Activated CD4-positive, alpha-beta T cell treated with anti-CD3 and anti-CD28 coated beads, Interleukin-2, amount 50 U/mL, for 4 hours (primary cell): Measurements from ENCODE around the gene ERLIN1.

Source experiments
- DNase-seq, 2 experiments: peaks; one replicate each; pipeline ENCODE4 v3.0.0-alpha.2; 2020

Gene ERLIN1

GRCh38 chr10:100185364-100186252 is at the start of gene ERLIN1:
Gene ERLIN1 (minus strand): TSS chr10:100186029. CDS start chr10:100185626, 403 bp downstream.
- peak; percentile 90 to 92 for DNase-seq

- DNase-seq, result no peak
Observed at GRCh38 chr10:100232101-100232500, 46.3 kb upstream of the ERLIN1 start.

- DNase-seq, result no peak
Observed at GRCh38 chr10:100229819-100230422, 44.1 kb upstream of the ERLIN1 start.

GRCh38 chr10:100223879-100224278 is 38.0 kb upstream of the ERLIN1 start:
- no peak for DNase-seq

GRCh38 chr10:100222529-100222928 is 36.7 kb upstream of the ERLIN1 start:
- no peak for DNase-seq

GRCh38 chr10:100216006-100216405 is 30.2 kb upstream of the ERLIN1 start:
- DNase-seq, result no peak

GRCh38 chr10:100209303-100209702 is 23.5 kb upstream of the ERLIN1 start:
- DNase-seq, result no peak

GRCh38 chr10:100208276-100208675 is 22.4 kb upstream of the ERLIN1 start:
- DNase-seq, result no peak

- no peak for DNase-seq
Observed at GRCh38 chr10:100204370-100204769, 18.5 kb upstream of the ERLIN1 start.

- no peak for DNase-seq
Observed at GRCh38 chr10:100201549-100201948, 15.7 kb upstream of the ERLIN1 start.

GRCh38 chr10:100194711-100195110 is 8.9 kb upstream of the ERLIN1 start:
- DNase-seq, result no peak

GRCh38 chr10:100192350-100192749 is 6.5 kb upstream of the ERLIN1 start:
- no peak for DNase-seq

- DNase-seq, result peak in 1 of 2 experiments; percentile 6
Observed at GRCh38 chr10:100186253-100187212, 704 bp upstream of the ERLIN1 start.

- no peak for DNase-seq
Observed at GRCh38 chr10:100184840-100185239, 989 bp downstream of the ERLIN1 start.

- no peak for DNase-seq
Observed at GRCh38 chr10:100184426-100184825, 1.4 kb downstream of the ERLIN1 start.

GRCh38 chr10:100183481-100183880 is 2.3 kb downstream of the ERLIN1 start:
- no peak for DNase-seq

- DNase-seq, result no peak
Observed at GRCh38 chr10:100182908-100183307, 2.9 kb downstream of the ERLIN1 start.

GRCh38 chr10:100182281-100182680 is 3.5 kb downstream of the ERLIN1 start:
- no peak for DNase-seq

- DNase-seq, result no peak
Observed at GRCh38 chr10:100175875-100176274, 10.0 kb downstream of the ERLIN1 start.

GRCh38 chr10:100174699-100175677 is 10.8 kb downstream of the ERLIN1 start:
- no peak for DNase-seq

GRCh38 chr10:100173035-100173434 is 12.8 kb downstream of the ERLIN1 start:
- DNase-seq, result no peak

GRCh38 chr10:100172349-100172748 is 13.5 kb downstream of the ERLIN1 start:
- no peak for DNase-seq
